SU-DHL-6 (cell line): Measurements from ENCODE around the gene SOX30.
"Not testable (repeated sequence)": the region's sequence is repeated elsewhere in the genome, so short reads cannot be mapped to it uniquely, and the experiment has no call there.

Source experiments
- H2AFZ ChIP-seq: fragments of 200-600 bp; sonication (generic); 2 replicates; pipeline ENCODE4 v1.6.1; 2014; ENCODE audit warnings: low read depth, mild to moderate bottlenecking, moderate library complexity, mixed read lengths, antibody characterized with exemption, low read length; ENCODE audit not compliant: severe bottlenecking
- H3F3A ChIP-seq: fragments of 200-600 bp; shearing (Covaris generic); 2 replicates; pipeline ENCODE4 v1.6.0; 2016; ENCODE audit warnings: antibody characterized with exemption, mild to moderate bottlenecking; ENCODE audit not compliant: insufficient read depth
- H3K27ac ChIP-seq: fragments of 200-600 bp; sonication (generic); 2 replicates; pipeline ENCODE4 v1.5.1; 2016; ENCODE audit warnings: low read depth, mild to moderate bottlenecking, low read length, moderate library complexity, mixed read lengths
- H3K27me3 ChIP-seq: fragments of 200-600 bp; sonication (generic), shearing (Covaris generic); 2 replicates; pipeline ENCODE4 v1.6.0; 2014; ENCODE audit warnings: mild to moderate bottlenecking, low read length
- H3K36me3 ChIP-seq: fragments of 200-600 bp; sonication (generic); 2 replicates; pipeline ENCODE4 v1.6.1; 2014; ENCODE audit warnings: mild to moderate bottlenecking, low read length, mixed read lengths
- H3K4me2 ChIP-seq: fragments of 300-600, 200-600 bp; shearing (Covaris generic), sonication (generic); 2 replicates; pipeline ENCODE4 v1.6.0; 2014; ENCODE audit warnings: low read length, low read depth, mild to moderate bottlenecking; ENCODE audit not compliant: poor library complexity, severe bottlenecking
- H3K4me3 ChIP-seq: fragments of 200-600 bp; sonication (generic); 2 replicates; pipeline ENCODE4 v1.5.1; 2014; ENCODE audit warnings: antibody characterized with exemption, low read length, mild to moderate bottlenecking, mixed read lengths; ENCODE audit not compliant: insufficient read depth, poor library complexity, severe bottlenecking
- H3K79me2 ChIP-seq: fragments of 200-600 bp; sonication (generic); 2 replicates; pipeline ENCODE4 v1.6.1; 2014; ENCODE audit warnings: mild to moderate bottlenecking, low read length, moderate library complexity; ENCODE audit not compliant: insufficient read depth
- H3K9ac ChIP-seq: fragments of 200-600 bp; sonication (generic); 2 replicates; pipeline ENCODE4 v1.7.0; 2014; ENCODE audit warnings: mild to moderate bottlenecking, low read length
- H3K9me2 ChIP-seq: fragments of 200-600 bp; sonication (generic); replicated peaks from 2 replicates; pipeline ENCODE4 v1.6.1; 2014; ENCODE audit warnings: low read length; ENCODE audit not compliant: insufficient read depth
- H3K9me3 ChIP-seq: fragments of 200-600 bp; sonication (generic); 2 replicates; pipeline ENCODE4 v1.6.1; 2014; ENCODE audit warnings: low read length, mixed read lengths; ENCODE audit not compliant: insufficient read depth
- H4K20me1 ChIP-seq: fragments of 200-600 bp; sonication (generic); 2 replicates; pipeline ENCODE4 v1.6.1; 2014; ENCODE audit warnings: low read depth, mild to moderate bottlenecking, antibody characterized with exemption, low read length, moderate library complexity, mixed read lengths
- EZH2phosphoT487 ChIP-seq: fragments of 200-600 bp; sonication (generic), shearing (Covaris generic); conservative IDR thresholded peaks from 2 replicates; pipeline ENCODE4 v1.6.1; 2018; ENCODE audit warnings: mild to moderate bottlenecking, antibody characterized with exemption, low read length, moderate library complexity, mixed read lengths
- TF ChIP-seq, protein P1 (sequence below): fragments of 200-600 bp; sonication (generic); IDR thresholded peaks from one replicate; pipeline ENCODE4 v1.5.1; 2017; ENCODE audit warnings: antibody characterized with exemption, mild to moderate bottlenecking, low read length, moderate library complexity; ENCODE audit not compliant: insufficient read depth, poor library complexity, severe bottlenecking

Gene SOX30

DNA sequence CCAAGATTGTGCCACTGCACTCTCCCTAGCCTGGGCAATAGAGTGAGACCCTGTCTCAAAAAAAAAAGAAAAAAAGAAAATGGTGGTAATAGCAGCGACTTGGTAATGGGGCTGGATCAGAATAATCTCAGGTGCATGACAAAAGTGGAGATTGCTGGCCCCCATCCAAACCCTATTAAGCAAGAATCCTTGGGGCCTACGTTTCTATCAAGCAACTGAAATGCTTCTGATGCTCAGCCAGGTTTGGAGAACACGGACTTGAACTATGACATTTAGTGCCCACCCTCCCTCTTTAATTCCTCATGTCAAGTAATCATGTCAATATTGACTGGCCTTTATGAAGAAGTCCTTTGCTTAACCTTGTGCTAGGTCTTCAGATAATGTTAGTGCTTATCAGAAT is 25.7 kb upstream of the SOX30 start:
- Histone ChIP-seq H3K4me2 (no peak overlapping the region), H4K20me1 (no peaks in the 10 kb centered on the region), H3K27me3 (no peaks in the 10 kb centered on the region), H3K4me3 (no peak overlapping the region), H2AFZ (no peak overlapping the region), H3K79me2 (no peaks in the 10 kb centered on the region), H3K9ac (no peak overlapping the region), H3K9me3 (no peaks in the 10 kb centered on the region), H3K9me2 (no peaks in the 10 kb centered on the region), H3F3A (no peaks in the 10 kb centered on the region), H3K36me3 (no peaks in the 10 kb centered on the region), H3K27ac (no peak overlapping the region)
- TF ChIP-seq EZH2phosphoT487: no peak
- TF ChIP-seq, protein P1, sequence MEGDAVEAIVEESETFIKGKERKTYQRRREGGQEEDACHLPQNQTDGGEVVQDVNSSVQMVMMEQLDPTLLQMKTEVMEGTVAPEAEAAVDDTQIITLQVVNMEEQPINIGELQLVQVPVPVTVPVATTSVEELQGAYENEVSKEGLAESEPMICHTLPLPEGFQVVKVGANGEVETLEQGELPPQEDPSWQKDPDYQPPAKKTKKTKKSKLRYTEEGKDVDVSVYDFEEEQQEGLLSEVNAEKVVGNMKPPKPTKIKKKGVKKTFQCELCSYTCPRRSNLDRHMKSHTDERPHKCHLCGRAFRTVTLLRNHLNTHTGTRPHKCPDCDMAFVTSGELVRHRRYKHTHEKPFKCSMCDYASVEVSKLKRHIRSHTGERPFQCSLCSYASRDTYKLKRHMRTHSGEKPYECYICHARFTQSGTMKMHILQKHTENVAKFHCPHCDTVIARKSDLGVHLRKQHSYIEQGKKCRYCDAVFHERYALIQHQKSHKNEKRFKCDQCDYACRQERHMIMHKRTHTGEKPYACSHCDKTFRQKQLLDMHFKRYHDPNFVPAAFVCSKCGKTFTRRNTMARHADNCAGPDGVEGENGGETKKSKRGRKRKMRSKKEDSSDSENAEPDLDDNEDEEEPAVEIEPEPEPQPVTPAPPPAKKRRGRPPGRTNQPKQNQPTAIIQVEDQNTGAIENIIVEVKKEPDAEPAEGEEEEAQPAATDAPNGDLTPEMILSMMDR: no peak

DNA sequence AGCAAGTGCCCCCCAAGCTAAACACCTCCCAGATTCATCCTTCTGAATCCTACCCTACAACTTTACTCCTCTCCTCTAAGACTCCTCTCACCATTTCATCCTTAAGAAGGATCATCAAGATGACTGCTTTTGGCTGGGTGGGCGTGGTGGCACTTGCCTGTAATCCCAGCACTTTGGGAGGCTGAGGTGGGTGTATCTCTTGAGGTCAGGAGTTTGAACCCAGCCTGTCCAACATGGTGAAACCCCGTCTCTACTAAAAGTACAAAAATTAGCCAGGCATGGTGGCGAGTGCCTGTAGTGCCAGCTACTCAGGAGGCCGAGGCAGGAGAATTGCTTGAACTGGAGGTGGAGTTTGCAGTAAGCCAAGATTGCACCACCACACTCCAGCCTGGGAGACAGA is 22.1 kb upstream of the SOX30 start:
- not testable (repeated sequence) for H3K79me2 ChIP-seq, H3F3A ChIP-seq, H2AFZ ChIP-seq, H3K36me3 ChIP-seq, H3K9me3 ChIP-seq, H3K27ac ChIP-seq, H3K4me2 ChIP-seq, H4K20me1 ChIP-seq, H3K9ac ChIP-seq, H3K9me2 ChIP-seq, H3K4me3 ChIP-seq, H3K27me3 ChIP-seq

- no peaks in the 10 kb centered on the region for H4K20me1 ChIP-seq
- H3K27ac ChIP-seq: no peak overlapping the region
- H3K36me3 ChIP-seq: no peaks in the 10 kb centered on the region
- TF ChIP-seq, protein P1: no peak
- no peak for TF ChIP-seq EZH2phosphoT487
- no peak overlapping the region for H2AFZ ChIP-seq
- no peak overlapping the region for H3K9ac ChIP-seq
- no peaks in the 10 kb centered on the region for H3F3A ChIP-seq
- no peak overlapping the region for H3K4me3 ChIP-seq
- H3K4me2 ChIP-seq: no peak overlapping the region
- no peaks in the 10 kb centered on the region for H3K9me2 ChIP-seq
- H3K79me2 ChIP-seq: no peaks in the 10 kb centered on the region
- no peaks in the 10 kb centered on the region for H3K27me3 ChIP-seq
- no peaks in the 10 kb centered on the region for H3K9me3 ChIP-seq
Measured at GRCh38 chr5:157672976-157673375, 20.7 kb upstream of the SOX30 start.

DNA sequence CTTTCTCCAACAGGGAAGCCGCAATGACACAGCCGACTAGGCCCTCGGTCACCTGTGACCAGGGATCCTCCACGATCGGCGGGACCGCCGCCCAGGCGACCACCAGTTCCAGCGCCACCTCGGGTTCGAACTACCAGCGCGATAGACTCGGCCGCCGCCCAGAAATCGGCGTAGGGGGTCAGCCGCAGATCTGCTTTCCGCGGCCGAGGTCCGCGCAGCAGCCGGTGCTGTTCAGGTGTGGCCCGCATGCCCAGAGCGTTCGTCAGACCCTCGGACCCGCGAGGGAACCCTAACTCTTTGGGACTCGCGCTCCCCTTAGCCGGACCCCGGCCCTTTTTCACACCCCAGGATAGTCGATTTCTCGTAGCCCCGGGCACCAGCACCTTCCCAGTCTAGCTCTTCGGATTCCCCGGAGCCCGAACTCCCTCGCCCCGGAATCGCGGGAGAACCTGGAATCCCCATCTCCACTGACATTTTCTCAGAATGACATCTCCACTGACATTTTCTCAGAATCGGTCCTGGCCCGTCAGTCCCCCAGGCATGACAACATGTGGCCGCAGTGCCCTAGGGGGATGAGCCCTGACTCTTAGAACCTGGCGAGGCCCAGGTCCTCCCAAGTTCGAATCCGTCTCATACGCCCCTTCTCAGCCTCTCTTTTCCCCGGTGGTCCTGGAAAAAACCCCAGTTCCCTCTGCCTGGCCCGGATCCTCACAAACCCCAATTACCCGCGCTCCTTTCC is 19.5 kb upstream of the SOX30 start:
- Histone ChIP-seq H3K4me3 (no peak overlapping the region), H3K4me2 (no peak overlapping the region), H3K9ac (no peak overlapping the region)

More for the DNA sequence above, 19.5 kb upstream of the SOX30 start:
- no peak overlapping the region for H3K27ac ChIP-seq
- H3F3A ChIP-seq: no peaks in the 10 kb centered on the region
- H3K79me2 ChIP-seq: no peaks in the 10 kb centered on the region
- TF ChIP-seq, protein P1: no peak
- no peak for TF ChIP-seq EZH2phosphoT487
- H2AFZ ChIP-seq: no peak overlapping the region
- no peaks in the 10 kb centered on the region for H3K9me3 ChIP-seq
- no peaks in the 10 kb centered on the region for H3K27me3 ChIP-seq
- no peaks in the 10 kb centered on the region for H3K9me2 ChIP-seq
- H3K36me3 ChIP-seq: no peaks in the 10 kb centered on the region
- H4K20me1 ChIP-seq: no peaks in the 10 kb centered on the region
